K562 (cell line): Measurements from ENCODE around the gene MTSS2. TPM values are rescaled to one million over a fixed set of nuclear protein-coding genes. Genes with fewer than 3 reads are reported as not detected.
A peak's percentile ranks its signal among the peaks of the same experiment; 100 is the strongest.

Experiments used
- CBX2 ChIP-seq: fragments of 200-600 bp; sonication (generic); IDR thresholded peaks from one replicate; pipeline ENCODE4 v1.6.1; 2012; ENCODE audit warnings: mild to moderate bottlenecking, low read length, inconsistent platforms; ENCODE audit not compliant: insufficient read depth, poor library complexity, severe bottlenecking
- CREM ChIP-seq: IDR thresholded peaks from 2 replicates; pipeline ENCODE4 v1.6.1; 2014; ENCODE audit warnings: antibody characterized with exemption, low read depth
- FOXM1 ChIP-seq, 2 experiments: fragments of 450-650 bp in 1 of 2; sonication (generic) in 1 of 2; formaldehyde crosslinking in 1 of 2; IDR thresholded peaks; 2 replicates each; pipeline versions ENCODE4 v1.6.1 to v1.9.0; 2017 to 2022; ENCODE audit warnings: low read depth in 2 of 2, mild to moderate bottlenecking in 2 of 2, missing genetic modification reagents in 1 of 2, moderate library complexity in 1 of 2
- KDM4B ChIP-seq, 2 experiments: fragments of 450-650 bp in 1 of 2; sonication (generic) in 1 of 2; IDR thresholded peaks; 2 replicates each; pipeline ENCODE4 v1.6.1; 2016 to 2017; ENCODE audit warnings: borderline replicate concordance in 2 of 2, antibody characterized with exemption in 1 of 2, low read depth in 1 of 2, mild to moderate bottlenecking in 1 of 2
- MAZ ChIP-seq, 2 experiments: fragments of 450-650 bp in 1 of 2; sonication (generic) in 1 of 2; formaldehyde crosslinking; IDR thresholded peaks in 1 of 2; conservative IDR thresholded peaks in 1 of 2; 2 replicates each; pipeline versions ENCODE4 v1.4.0 to v1.5.0; 2020; ENCODE audit warnings: mild to moderate bottlenecking in 1 of 2, missing genetic modification reagents in 1 of 2
- NCOR1 ChIP-seq: fragments of 450-650 bp; IDR thresholded peaks from 2 replicates; pipeline ENCODE4 v1.6.1; 2016; ENCODE audit warnings: mild to moderate bottlenecking, moderate library complexity
- NR3C1 ChIP-seq: sonication (generic); formaldehyde crosslinking; IDR thresholded peaks from 2 replicates; pipeline ENCODE4 v1.8.1; 2022; ENCODE audit warnings: missing genetic modification reagents
- NRF1 ChIP-seq, 2 experiments: fragments of 450-650 bp; IDR thresholded peaks in 1 of 2; conservative IDR thresholded peaks in 1 of 2; 2 replicates each; pipeline ENCODE4 v1.6.1; 2014; ENCODE audit warnings: mild to moderate bottlenecking in 2 of 2
- PHF8 ChIP-seq: fragments of 200-600 bp; sonication (generic); IDR thresholded peaks from 2 replicates; pipeline ENCODE4 v1.6.1; 2012; ENCODE audit warnings: mixed run types, mild to moderate bottlenecking, inconsistent platforms, low read length, moderate library complexity, borderline replicate concordance
- POLR2H ChIP-seq: IDR thresholded peaks from 2 replicates; pipeline ENCODE4 v1.6.1; 2016; ENCODE audit warnings: missing genetic modification characterization, low read depth, mild to moderate bottlenecking, control low read depth, missing compliant biosample characterization, moderate library complexity
- RAD51 ChIP-seq: fragments of 450-650 bp; IDR thresholded peaks from 2 replicates; pipeline ENCODE4 v1.7.1; 2016; ENCODE audit warnings: low read depth, mild to moderate bottlenecking, borderline replicate concordance
- RBM15 ChIP-seq: fragments of 200-400 bp; formaldehyde crosslinking; IDR thresholded peaks from 2 replicates; pipeline ENCODE4 v1.6.1; 2018; ENCODE audit warnings: mild to moderate bottlenecking, low read length, moderate library complexity; ENCODE audit not compliant: insufficient read depth
- REST ChIP-seq, 2 experiments: fragments of 450-650 bp; formaldehyde crosslinking in 1 of 2; IDR thresholded peaks; 2 replicates each; pipeline versions ENCODE4 v1.4.0 to v1.6.1; 2014 to 2020; ENCODE audit warnings: mild to moderate bottlenecking in 2 of 2, borderline replicate concordance in 1 of 2, low read depth in 1 of 2
- RFX7 ChIP-seq: fragments of 250-450 bp; sonication (Bioruptor Pico); IDR thresholded peaks from 2 replicates; pipeline ENCODE4 v1.5.1; 2021; ENCODE audit warnings: mild to moderate bottlenecking
- SMC3 ChIP-seq: conservative IDR thresholded peaks from 2 replicates; pipeline ENCODE4 v1.6.1; 2011; ENCODE audit warnings: low read depth, low read length, improper control_type of control experiment; ENCODE audit not compliant: insufficient read depth
- SP1 ChIP-seq: sonication (generic); formaldehyde crosslinking; IDR thresholded peaks from 2 replicates; pipeline ENCODE4 v1.8.1; 2022; ENCODE audit warnings: mild to moderate bottlenecking, missing genetic modification reagents
- YY1 ChIP-seq, 3 experiments: IDR thresholded peaks; 2 replicates each; pipeline ENCODE4 v1.6.1; 2011; ENCODE audit warnings: low read length in 2 of 3, mild to moderate bottlenecking in 2 of 3, moderate library complexity in 2 of 3, borderline replicate concordance in 1 of 3, control low read depth in 1 of 3, low read depth in 1 of 3; ENCODE audit not compliant: insufficient read depth in 3 of 3, insufficient replicate concordance in 2 of 3, control insufficient read depth in 1 of 3, insufficient read length in 1 of 3; ENCODE audit errors: extremely low read depth in 1 of 3
- ZKSCAN1 ChIP-seq: fragments of 150-350 bp; IDR thresholded peaks from 2 replicates; pipeline ENCODE4 v1.6.1; 2016; ENCODE audit warnings: low read depth, low read length
- ZNF121 ChIP-seq: sonication (generic); formaldehyde crosslinking; conservative IDR thresholded peaks from 2 replicates; pipeline ENCODE4 v1.8.0; 2022; ENCODE audit warnings: missing genetic modification reagents
- ZNF217 ChIP-seq: sonication (generic); formaldehyde crosslinking; IDR thresholded peaks from 2 replicates; pipeline ENCODE4 v1.8.0; 2022; ENCODE audit warnings: mild to moderate bottlenecking, missing genetic modification reagents
- polyA plus RNA-seq, 8 experiments: library from polyadenylated mRNA; depleted of rRNA in 4 of 8; stranded (reverse) in 5 of 8; unstranded in 3 of 8; fragments of >200 nt; fragmentation: Nextera tagmentation in 2 of 8; fragmentation: Illumina TruSeq in 1 of 8; extraction: Ambion mirVana in 2 of 8; extraction: Trizol in 1 of 8; gene quantifications; 2 replicates each; pipeline versions ENCODE4 v1.2.1 to v1.2.3, GENCODE V29; 2011 to 2014; ENCODE audit warnings: inconsistent platforms in 1 of 8, missing spikeins in 1 of 8
- total RNA-seq, 7 experiments: library from RNA; depleted of rRNA in 6 of 7; stranded (reverse); fragments of >200 nt in 6 of 7; fragmentation: Illumina TruSeq in 2 of 7; extraction: Trizol in 2 of 7; gene quantifications; 2 replicates each; pipeline versions ENCODE4 v1.2.1 to v1.2.3, GENCODE V29; 2011 to 2021; ENCODE audit warnings: low replicate concordance in 1 of 7

MTSS2 gene
- total and polyA plus RNA-seq, 9 of the 15 experiments (the other 6 are each of a cell fraction or from before 2014, with no cell fraction given), result 0.11 to 60.3 (median 16.9) TPM

- TF ChIP-seq MAZ (CRISPR knock-in tag; conservative IDR thresholded peaks at IDR 0.05 in 1 of 2, IDR thresholded peaks at IDR 0.05 in 1 of 2), result peak; percentile 94 to 96
- no peak for TF ChIP-seq ZNF217
- no peak for TF ChIP-seq NCOR1
- TF ChIP-seq KDM4B (IDR thresholded peaks at IDR 0.05; ENCODE audit: borderline replicate concordance in 2 of 2, low read depth in 1 of 2), result 0 out of 4 replicates have a peak, but pooled peaks of 1 of the 2 experiments have one; percentile 65
- TF ChIP-seq NRF1 (conservative IDR thresholded peaks at IDR 0.05 in 1 of 2, IDR thresholded peaks at IDR 0.05 in 1 of 2), result peak; percentile 78 to 81; a peak in 2 of 4 replicates
- TF ChIP-seq YY1 (IDR thresholded peaks at IDR 0.05; ENCODE audit: borderline replicate concordance in 1 of 3, control insufficient read depth in 1 of 3, extremely low read depth in 1 of 3, insufficient read depth in 3 of 3, insufficient read length in 1 of 3, insufficient replicate concordance in 2 of 3, low read depth in 1 of 3, low read length in 2 of 3), result peak in 1 of 3 experiments; percentile 18
- TF ChIP-seq NR3C1 (CRISPR knock-in tag), result no peak
- TF ChIP-seq PHF8, result peak; percentile 39; the same call in 1 of the 2 replicates
- peak; percentile 37; the same call in 1 of the 2 replicates for TF ChIP-seq RAD51
- TF ChIP-seq CREM, result peak; percentile 83
- TF ChIP-seq RBM15, result no peak
- no peak for TF ChIP-seq ZNF121 (CRISPR knock-in tag)
- peak; percentile 58 for TF ChIP-seq REST (IDR thresholded peaks at IDR 0.05; ENCODE audit: borderline replicate concordance)
- no peak for TF ChIP-seq REST (CRISPR knock-in tag; IDR thresholded peaks at IDR 0.05; ENCODE audit: low read depth)
- TF ChIP-seq POLR2H (tag), result no peak
- TF ChIP-seq SMC3, result no peak
- no peak for TF ChIP-seq CBX2
- TF ChIP-seq SP1 (CRISPR knock-in tag), result no peak
- TF ChIP-seq RFX7 (CRISPR knock-in tag), result no peak
- no peak for TF ChIP-seq ZKSCAN1
- no peak for TF ChIP-seq FOXM1 (IDR thresholded peaks at IDR 0.05; ENCODE audit: low read depth)
- no peak for TF ChIP-seq FOXM1 (CRISPR knock-in tag; IDR thresholded peaks at IDR 0.05; ENCODE audit: low read depth)
Observed at GRCh38 chr16:70685938-70686375, at the start of gene MTSS2 (continued).
